Mammary epithelial cell (primary cell): ENCODE data around the gene UQCC3.

Experiments
- CTCF ChIP-seq, 2 donors: IDR thresholded peaks in 1 of 2; conservative IDR thresholded peaks in 1 of 2; 2 replicates each; pipeline ENCODE4 v1.5.1; 2011 to 2012; ENCODE audit warnings: inconsistent platforms in 2 of 2, low read length in 2 of 2, mild to moderate bottlenecking in 2 of 2, control low read depth in 1 of 2, low read depth in 1 of 2; ENCODE audit not compliant: insufficient read depth in 1 of 2; ENCODE audit errors: extremely low read depth in 1 of 2
- EZH2 ChIP-seq: IDR thresholded peaks from 2 replicates; pipeline ENCODE4 v1.6.1; 2012; ENCODE audit warnings: low read length, inconsistent platforms, borderline replicate concordance

- TF ChIP-seq CTCF (conservative IDR thresholded peaks at IDR 0.05 in 1 of 2, IDR thresholded peaks at IDR 0.05 in 1 of 2; ENCODE audit: extremely low read depth in 1 of 2, insufficient read depth in 1 of 2, low read depth in 1 of 2, low read length in 2 of 2) (no peak), EZH2 (no peak)
Observed at GRCh38 chr11:62673196-62673525, 1.7 kb downstream of the UQCC3 start.
